ENCODE data around the gene BTN2A1.

Gene BTN2A1

DNA sequence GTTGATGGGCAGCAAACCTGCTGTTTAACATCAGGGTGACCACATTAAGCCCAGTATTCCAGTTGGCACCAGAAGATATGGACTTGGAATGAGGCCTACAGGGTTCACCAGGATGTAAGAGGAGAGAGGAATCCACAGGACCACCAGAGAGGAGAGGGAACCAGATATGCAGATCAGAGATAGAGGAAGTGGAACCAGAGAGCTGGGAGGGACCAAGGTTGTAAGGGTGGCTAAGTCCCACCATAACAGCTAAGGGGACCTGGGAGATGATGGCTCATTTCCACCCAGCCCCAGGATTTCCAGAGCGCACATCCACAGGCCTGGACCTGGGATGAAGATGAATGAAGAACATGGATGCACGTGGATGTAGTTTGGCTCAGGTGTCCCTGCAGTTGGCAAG lies 11.1 kb downstream of the BTN2A1 start:
- DNase-seq (ENCODE audit: low spot score) = no peak

DNA sequence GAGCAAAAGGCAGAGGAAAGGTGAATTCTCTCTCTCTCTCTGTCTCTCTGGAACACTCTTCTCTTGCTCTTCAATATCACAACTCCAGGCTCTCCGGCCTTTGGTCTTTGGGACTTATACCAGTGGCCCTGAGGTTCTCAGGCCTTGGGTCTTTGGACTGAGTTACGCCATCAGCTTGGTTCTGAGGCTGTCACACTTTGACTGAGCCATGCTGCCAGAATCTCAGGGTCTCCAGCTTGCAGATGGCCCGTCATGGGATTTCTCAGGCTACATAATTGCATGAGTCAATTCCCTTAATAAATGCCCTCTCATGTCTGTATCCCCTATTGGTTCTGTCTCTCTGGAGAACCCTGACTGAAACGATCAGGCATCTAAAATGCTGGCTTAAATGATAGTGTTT lies 12.9 kb downstream of the BTN2A1 start:
- DNase-seq (ENCODE audit: low spot score) = no peak

DNA sequence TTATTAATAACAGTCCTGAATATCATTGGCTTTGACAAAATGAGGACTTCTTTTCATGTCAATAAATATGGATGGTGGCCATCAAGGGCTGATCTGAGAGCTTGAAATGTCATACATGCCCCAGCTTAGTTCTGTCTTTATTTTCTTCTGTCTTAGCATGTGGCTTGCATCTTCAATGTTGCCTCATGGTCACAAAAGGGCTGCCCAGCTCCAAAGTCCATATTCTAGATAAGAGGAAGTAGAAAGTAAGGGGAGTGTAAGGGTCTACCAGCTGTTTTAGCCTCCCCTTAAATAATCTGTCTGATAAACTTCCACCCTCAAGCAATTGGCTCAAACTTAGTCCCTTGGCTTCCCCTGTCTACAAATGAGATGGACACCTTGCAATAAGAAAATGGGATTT lies 14.2 kb downstream of the BTN2A1 start:
- no peak for DNase-seq (ENCODE audit: low spot score)

DNA sequence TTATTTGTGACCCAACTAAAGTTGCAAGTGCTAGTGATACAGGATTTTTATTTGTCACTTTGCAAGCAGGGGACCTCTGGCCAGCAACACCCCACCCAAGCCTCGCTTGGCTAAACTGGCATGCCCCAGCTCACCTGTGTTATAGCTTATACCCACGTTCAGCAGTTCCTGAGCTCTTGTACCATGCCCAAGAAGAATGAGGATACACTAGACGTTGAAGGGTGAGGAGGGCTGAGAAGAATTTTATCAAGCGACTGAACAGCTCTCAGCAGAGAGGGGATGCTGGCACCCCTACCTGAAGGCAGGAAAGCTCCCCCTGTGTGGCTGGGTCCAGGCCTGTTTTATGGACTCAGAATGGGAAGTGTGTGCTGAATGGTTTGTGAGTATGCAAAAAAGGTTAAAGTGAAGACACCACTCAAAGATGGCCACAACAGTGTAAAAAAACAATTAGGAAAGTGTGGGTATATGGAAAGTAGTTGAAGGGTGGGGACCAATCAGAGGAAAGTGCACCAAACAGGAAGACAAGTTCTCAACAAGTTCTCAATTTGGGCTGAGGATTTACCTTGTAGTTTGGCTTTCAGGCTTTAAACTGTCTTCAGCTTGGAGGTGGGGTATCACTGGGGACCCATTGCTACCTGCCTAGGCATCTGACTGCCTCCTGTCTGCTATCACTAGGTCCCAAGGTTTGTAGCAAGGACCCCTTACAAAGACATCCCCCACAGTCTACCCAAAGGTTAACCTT lies 15.0 kb downstream of the BTN2A1 start:
- no peak for DNase-seq (ENCODE audit: low spot score)

DNA sequence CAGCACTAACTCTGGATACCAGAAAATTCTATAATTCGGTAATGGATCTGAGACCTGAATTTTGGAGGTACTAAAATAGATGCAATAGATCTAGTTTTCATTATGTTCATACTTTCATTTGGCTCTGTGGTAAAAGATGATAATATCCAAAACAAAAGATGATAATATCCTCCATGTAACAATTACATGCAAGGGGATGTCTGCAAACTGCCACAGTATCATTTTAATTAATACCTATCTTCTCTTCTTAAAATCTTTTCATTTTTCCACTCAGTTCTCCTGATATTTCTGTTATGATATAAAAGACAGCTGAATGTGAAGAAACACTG lies 15.6 kb downstream of the BTN2A1 start:
- no peak for DNase-seq (ENCODE audit: low spot score)

DNA sequence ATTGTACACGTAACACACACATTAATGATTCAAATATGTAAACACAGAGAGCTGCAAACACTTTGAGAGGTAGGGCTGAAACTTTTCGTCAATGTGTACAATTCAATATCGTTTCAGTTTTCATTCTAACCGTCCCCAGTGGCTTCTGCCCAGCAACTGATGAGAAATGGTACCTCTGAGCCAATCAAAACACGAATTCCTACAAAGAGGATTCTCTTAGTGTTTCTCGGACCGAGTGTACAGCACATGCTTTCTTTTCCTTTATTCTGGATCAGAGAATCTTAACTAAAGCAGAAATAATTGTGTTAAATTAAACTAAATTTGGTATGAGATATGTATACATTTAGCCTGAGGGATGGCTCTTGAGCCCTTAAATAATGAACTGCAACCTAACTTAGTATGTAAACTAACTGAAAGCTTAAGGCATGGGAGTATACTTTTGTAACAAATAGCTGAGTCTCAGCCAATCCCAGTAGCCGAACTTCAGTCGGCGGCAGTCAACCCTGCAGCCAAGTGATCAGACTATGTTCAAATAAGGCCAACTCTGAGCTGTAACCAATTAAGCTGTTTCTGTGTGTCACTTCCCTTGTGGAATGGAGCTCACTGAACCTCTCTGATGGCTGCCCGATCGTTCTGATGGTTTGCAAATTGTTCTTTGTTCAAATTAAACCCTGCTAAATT lies 16.1 kb downstream of the BTN2A1 start:
- DNase-seq (ENCODE audit: low spot score) = peak; percentile 89

DNA sequence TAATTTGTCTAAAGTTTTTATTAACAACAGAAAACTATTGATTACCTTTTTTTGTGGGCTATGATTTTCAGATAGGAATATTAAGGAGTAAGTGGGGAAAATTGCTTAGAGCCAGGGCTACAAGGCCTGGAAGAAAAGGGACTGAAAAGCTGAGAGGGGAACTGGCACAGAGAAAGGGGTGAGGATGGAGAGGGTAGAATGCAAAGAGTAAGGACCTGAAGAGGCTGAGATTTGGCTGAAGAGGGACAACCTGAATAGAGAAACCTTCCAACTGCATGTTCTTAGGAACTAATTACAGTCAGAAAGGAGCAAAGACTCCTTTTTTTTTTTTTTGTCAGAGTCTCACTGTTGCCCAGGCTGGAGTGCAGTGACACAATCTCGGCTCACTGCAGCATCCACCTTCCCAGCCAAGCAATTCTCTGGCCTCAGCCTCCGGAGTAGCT lies 16.7 kb downstream of the BTN2A1 start:
- no peak for DNase-seq (ENCODE audit: low spot score)

DNA sequence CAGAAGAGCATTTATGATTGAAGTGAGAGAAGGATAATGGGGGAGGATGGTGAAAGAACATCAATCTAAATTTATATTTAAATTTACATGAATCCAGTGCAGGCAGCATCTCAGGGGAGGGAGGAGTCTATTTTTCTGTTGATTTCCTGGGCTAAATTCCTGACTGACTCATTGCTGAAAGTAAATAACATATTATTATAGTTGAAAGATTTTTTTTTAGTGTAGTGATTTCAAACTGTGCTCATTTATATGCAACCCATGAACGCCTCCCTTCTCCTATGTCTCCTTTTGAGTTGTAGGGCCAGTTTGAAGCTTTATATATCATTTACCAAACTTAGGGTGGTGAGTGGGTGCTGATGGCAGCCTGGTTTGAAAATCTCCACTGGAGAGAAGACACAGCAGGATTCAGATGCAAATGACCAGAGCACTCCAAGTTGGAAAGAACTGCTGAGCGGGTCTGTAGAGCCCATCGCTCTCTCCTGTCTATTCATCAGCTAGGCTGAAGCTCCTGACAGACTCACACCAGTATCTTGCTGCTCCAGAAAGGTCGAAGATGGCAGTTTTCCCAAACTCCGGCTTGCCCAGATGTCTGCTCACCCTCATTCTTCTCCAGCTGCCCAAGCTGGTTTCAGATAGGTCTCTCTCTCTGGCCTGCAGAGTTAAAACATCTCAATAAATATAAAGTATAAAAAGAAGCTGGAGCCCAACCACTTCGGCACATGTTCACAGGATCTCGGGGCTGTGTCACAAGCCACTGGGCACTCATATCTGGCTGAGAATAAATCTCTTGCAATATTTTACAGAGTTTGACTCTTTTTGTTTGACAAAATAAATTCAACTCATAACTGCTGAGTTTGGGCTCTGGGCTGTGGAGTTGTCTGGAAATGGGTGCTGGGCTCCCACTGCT lies 18.3 kb downstream of the BTN2A1 start:
- DNase-seq (ENCODE audit: low spot score) = peak; percentile 33

DNA sequence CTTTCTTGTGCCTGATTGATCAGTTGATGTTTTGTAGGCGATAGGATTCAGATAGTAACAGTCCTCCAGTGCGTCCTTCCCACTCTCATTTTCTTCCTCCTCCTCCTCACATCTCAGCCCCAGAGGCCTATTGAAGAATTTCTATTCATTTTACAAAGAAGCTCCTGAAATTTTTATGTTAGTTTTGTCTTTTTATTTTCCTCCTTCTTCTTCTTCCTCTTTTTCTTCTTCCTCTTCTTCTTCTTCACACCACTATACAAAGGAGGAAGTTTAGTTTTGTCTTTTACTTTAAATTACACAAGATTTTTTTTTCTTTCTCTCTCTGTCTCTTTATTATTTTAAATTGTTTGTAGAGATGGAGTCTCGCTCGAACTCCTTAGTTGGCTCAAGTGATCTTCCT lies 19.1 kb downstream of the BTN2A1 start:
- no peak for DNase-seq (ENCODE audit: low spot score)

DNA sequence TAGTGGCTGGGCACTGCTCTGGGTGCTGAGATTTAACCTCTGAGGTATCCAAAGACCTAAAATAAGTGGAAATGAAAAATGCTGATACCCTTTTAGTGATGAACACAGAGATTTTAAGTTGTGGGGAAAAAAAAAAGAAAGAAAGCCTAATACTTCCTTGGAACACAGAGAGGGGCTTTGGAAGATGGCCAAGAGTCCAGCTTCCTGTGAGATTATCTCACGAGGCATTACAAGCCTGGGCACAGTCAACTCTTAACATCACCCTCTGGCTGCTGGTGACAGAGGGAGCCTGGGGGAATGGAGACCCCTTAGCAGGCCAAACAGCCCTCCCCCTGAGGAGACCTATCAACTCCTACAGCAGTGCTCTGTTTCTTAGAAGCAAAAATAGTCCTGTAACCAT lies 19.7 kb downstream of the BTN2A1 start:
- DNase-seq (ENCODE audit: low spot score) = no peak

DNA sequence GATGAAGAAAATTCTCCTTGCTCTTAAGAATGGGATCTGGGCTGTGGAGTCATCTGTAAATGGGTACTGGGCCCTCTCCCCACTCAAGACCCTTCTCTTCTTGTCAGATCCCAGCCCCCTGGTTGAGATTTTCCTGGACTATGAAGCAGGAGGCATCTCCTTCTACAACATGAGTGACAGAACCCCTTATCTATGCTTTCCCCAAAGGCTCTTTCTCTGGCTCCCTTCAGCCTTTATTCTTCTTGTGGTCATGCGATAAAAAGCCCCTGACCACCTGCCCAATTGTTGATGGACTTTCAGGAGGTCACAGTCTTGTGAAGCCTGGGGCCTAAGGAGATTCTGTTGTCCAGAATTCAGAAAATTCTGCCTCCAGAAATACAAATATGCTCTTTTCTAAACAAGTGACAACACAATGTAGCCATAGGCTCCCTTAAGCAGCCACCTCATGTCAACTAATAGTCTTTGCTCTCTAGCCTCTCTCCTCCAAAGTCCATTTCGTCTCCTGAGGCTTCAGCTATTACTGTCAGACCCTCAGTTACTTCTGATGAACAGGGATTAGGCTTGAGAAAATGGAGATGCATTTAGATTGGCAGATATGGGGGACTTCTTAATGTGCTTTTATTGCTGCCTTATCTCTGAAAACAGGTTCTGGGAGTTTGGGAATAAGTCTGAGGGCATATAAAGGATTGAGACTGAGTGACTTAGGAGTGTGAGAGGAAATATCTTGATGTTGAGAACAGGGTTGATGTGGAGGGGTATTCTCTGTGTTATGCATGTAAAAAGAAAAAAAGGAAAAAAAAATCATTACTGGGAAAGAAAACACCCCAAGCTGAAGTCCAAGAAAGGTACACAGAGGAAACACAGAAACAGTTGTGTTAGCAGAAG lies 20.6 kb downstream of the BTN2A1 start:
- DNase-seq (ENCODE audit: low spot score) = no peak

DNA sequence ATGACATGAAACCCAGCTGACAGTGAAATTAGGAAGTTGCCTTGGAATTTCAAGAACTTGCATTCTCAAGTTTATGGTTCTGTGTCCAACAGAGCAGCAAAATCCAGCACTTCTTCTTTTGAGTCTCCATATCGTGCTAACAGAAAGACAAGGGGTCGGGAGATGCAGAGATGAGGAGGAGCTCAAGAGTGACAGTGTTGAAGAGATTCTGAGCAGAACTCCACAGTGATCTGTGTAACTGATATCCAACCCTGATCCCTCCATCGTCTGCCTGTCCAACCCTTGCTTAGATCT lies 21.2 kb downstream of the BTN2A1 start:
- DNase-seq (ENCODE audit: low spot score) = no peak

DNA sequence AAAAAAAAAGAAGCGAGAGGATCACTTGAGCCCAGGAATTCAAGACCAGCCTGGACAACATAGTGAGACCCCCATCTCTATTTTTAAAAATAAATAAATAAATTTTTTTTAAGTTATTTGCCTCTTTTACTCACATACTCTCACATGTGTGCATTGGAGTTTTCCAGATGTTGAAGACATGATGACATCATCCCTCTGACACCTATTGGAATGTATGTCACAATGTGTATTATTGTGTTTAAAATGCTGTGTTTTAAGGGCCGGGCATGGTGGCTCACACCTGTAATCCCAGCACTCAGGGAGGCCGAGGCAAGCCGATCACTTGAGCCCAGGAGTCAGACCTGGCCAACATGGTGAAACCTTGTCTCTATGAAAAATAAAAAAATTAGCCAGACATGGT lies 24.6 kb downstream of the BTN2A1 start:
- DNase-seq (ENCODE audit: low spot score) = no peak

DNA sequence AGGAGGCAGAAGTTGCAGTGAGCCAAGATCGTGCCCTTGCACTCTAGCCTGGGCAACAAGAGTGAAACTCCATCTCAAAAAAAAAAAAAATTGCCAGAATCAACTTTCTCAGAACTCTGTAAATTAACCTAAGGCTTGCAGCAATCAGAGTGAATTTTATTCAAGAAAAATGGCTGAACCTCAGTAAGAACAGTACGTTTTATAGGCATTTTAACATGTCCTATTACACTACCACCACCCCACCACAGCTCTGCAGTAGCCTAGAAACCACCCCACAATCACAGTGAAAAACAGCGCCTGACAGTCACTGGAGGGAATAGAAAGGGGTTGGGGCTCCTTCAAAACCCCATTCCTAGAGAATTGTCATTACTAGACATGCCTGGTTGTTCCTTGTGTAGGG lies 26.0 kb downstream of the BTN2A1 start:
- DNase-seq (ENCODE audit: low spot score) = no peak

DNA sequence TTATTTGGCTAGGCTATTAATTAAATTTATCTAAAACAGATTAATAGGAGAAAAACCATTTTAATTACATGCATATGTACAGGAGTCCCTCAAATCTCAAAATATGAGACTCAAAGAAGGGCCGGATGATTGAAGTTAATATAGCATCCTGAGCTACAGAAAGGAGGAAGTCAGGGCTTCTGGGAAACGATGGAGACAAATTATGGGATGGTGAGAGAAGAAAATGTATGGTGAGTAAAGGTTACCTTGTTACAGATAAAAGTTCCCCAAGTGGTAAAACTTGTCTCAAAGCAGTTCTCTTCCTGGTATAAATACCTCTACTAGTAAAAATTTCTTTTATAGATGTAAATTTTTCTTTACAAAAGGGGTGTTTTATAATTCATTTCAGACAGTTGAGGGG lies 26.4 kb downstream of the BTN2A1 start:
- no peak for DNase-seq (ENCODE audit: low spot score)

DNA sequence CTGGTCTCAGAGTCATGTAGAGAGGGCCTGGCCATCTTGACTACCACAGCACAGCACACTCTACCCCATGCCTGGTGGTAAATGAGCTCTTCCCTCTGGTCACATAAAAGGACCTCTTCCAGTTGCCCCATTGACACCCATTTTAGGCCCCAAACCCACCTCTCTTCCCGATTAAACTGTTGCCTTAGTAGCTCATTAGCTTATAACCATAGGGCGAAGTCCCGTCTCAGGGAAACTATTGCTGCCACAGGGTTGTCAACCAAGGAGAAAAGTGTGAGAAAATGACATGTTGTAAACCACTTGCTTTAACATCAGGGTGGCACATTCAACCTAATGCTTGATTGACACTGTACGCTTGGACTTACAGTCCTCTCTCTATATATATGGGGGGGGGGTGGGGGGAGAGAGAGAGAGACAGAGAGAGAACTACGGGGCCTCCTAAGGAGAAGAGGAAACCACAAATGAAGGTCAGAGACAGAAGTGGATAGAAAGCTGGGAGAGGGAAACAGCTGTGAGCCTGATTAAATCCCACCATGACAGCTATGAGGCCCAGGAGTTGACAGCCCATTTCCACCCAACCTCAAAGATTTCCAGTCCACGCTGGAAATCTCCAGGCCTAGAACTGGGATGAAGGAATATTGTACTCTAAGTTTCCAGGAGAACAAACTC lies 27.5 kb downstream of the BTN2A1 start:
- DNase-seq (ENCODE audit: low spot score) = no peak

DNA sequence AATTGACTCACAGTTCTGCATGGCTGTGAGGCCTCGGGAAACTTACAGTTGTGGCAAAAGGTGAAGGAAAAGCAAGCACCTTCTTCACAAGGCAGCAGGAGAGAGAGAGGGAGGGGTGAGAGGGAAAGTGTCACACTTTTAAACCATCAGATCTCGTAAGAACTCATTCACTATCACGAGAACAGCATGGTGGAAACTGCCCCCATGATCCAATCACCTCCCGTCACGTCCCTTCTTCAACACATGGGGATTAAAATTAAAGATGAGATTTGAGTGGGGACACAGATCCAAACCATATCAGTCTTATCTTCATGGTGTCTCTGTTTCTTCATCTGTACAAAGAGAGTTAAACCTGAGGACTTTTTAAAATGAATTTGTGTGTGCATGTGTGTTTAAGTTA lies 28.6 kb downstream of the BTN2A1 start:
- no peak for DNase-seq (ENCODE audit: low spot score)

DNA sequence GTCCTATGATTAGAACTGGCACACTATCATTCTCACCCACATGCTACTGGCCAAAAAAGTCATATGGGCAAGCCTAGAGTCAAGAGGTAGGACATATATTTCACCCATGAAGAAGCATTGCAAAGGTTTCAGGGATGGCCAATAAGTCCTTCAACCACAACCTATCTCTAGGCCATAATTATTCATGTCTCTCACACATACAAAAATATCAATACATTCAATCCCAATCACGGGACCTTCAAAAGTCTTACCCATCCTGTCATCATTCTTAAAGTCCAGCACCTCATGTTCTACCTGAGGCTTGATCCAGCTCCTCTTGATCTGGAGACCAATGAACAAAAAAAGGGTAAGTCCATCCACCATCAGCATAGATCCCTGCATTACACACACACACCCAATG lies 29.7 kb downstream of the BTN2A1 start:
- DNase-seq (ENCODE audit: low spot score) = no peak

DNA sequence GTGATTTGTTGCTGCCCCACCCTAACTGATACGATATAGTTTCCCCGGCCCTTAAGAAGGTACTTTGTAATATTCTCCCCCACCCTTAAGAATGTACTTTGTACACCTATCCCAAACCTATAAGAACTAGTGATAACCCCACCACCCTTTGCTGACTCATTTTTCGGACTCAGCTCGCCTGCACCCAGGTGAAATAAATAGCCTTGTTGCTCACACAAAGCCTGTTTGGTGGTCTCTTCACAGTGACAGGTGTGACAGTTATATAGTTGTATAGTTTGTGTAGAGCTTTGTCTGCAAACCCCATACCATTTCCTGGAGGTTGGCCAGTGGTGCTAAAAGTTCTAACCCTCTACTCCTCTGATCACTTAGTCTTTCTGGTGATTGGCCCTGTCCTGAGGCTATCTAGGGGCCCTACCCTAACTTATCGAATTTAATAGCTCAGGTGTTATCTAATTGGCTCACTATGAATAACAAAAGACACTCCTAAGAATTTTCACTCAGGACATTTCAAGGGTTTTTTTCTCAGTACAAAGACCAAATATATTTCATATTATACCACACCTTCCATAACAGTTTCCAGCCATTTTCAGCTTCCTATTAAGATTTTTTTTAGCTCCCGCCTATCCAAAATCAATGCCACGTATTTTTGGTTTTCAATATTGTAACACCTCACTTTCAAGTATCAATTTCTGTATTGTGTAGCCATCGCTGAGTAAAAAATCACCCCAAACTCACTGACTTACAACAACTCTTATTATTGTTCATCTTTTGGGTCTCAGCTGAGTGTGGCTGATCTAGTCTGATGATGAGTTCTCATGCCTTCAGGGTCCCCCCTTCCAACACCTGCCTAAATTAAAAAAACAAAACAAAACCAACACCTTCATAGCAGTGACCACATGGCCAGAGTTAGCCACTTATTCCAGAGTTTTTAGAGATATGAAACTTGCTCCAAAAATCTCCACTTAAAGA lies 32.5 kb downstream of the BTN2A1 start:
- no peak for DNase-seq (ENCODE audit: low spot score)

DNA sequence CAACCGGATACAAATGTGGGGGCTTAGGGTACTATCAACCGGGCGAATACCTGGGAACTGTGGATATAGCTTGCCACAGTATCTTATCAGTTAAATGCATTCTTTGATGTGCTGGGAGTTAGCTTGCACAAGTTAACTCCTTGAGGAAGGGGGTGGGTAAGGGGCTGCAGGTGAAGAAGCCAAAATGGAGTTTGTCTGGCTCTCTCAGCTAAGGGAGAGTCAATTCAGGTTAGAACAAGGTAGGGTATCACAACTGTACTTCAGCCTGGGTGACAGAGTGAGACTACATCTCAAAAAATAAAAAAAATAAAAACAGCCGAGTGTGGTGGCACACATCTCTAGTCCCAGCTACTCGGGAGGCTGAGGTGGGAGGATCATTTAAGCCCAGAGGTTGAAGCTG lies 33.8 kb downstream of the BTN2A1 start:
- no peak for DNase-seq (ENCODE audit: low spot score)

Measured in LoVo (cell line).